DMS 273 (cell line): ENCODE data around the gene MATK.

Experiments used
- DNase-seq: peaks from one replicate; lab custom pipeline; 2025; ENCODE audit not compliant: unreplicated experiment; lab: John Stamatoyannopoulos, UW

The MATK gene, protein sequence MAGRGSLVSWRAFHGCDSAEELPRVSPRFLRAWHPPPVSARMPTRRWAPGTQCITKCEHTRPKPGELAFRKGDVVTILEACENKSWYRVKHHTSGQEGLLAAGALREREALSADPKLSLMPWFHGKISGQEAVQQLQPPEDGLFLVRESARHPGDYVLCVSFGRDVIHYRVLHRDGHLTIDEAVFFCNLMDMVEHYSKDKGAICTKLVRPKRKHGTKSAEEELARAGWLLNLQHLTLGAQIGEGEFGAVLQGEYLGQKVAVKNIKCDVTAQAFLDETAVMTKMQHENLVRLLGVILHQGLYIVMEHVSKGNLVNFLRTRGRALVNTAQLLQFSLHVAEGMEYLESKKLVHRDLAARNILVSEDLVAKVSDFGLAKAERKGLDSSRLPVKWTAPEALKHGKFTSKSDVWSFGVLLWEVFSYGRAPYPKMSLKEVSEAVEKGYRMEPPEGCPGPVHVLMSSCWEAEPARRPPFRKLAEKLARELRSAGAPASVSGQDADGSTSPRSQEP

GRCh38 chr19:3785938-3786824 is at the start of gene MATK:
TSS of gene MATK (minus strand) at chr19:3786381. CDS start at chr19:3785135, 1,246 bp downstream.
- peak; percentile 76 for DNase-seq

DNA sequence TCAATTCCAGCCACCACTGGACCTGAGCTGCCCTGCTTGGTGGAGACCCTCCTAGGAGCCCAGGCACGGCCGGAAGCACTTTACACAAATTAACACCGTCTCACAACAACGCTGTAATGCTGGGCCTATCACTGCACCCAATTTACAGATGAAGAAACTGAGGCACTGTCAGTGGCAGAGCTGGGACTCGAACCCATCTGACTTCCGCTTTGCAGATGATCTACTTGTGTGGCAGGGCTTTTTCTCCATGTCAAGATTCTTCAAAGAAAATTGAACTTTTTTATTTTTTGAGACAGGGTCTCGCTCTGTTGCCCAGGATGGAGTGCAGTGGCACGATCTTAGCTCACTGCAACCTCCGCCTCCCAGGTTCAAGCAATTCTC is 48.9 kb upstream of the MATK start:
- DNase-seq, result no peak

DNA sequence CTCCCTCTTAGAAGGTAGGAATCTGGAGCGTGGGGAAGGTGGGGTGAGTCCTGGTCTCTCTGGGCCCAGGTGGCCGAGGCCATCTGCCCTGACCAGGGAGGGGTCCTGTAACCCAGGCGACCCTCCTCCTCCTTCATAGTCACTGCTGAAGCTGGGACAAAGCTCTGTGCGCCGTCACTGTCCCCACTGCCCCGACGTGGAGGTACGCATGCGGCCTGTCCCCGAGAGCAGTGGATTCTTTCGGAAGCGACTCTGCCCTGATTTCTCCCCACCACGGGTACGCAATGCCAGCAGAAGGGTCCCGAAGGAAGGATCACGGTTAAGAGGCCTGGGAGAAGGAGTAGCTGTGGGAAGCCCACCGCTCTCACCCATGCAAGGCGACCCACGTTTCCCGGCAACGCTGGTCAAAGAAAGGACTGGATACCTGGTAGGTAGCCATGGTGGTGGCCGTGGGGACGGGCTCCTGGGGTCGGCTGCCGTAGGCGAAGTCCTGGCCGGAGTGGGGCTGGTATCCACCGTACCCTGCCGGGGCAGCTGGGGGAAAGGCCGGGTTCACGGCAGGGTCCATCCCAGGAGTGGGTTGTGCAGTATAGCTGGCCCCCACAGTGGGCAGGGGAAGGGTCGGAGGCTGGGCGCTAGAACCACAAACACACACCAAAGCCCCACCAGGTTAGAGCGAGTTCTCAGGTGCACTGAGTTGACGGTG is 48.3 kb upstream of the MATK start:
- DNase-seq, result no peak

DNA sequence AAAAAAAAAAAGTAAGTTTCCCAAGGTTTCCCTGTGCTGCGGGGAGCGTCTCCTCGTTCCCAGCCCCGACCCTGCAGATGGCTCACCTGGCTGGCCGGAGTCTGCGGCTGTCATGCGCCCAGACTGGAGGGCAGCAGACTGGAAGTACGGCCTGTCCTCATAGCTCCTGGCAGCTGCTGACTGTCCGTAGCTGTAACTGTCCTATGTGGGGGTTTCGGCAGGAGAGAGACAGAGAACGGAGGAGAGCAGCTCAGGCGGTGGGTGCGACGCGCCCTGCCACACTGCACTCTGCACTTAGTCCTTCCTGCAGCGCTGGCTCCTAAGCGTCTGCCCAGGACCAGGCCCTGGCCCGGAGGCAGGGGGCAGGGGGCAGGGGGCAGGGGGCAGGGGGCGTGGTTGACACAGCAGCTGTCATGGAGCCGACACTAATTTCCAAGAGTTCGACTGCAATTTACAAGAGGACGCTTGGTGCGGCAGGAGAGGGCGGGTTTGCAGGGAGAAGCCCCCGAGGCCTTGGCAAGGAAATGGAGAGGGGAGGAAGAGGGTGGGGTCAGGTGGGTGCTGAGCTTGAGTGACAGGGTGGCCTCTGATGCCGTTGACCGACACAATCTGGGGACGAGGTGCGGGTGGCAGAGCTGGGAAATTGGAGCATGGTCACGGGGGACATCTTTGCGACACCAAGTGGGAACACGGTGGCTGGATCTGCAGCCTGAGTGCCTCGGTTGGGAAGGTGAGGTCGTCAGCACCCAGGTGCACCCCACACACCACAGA is 47.6 kb upstream of the MATK start:
- DNase-seq, result no peak

DNA sequence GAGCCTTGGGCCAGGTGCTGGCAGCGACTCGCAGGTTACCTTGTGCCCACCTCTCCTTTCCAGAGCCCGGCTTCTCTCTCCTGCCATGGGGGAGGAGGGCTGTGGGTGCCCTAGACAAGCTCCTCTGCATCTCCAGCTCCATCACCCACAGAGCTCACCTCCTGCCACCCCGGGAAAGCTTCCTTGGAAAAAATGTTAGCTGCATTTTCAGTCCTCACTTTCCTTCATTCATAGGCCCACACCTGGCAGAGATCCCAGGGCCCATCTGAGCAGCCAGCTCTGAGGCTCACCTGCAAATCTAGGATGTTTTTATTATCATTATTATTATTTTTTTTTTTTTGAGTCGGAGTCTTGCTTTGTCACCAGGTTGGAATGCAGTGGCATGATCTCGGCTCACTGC is 45.8 kb upstream of the MATK start:
- DNase-seq, result no peak

GRCh38 chr19:3831601-3832000 is 45.4 kb upstream of the MATK start:
- DNase-seq, result no peak

- DNase-seq, result no peak
These were observed 44.7 kb upstream of the MATK start for GRCh38 chr19:3830621-3831589.

- DNase-seq, result no peak
These were observed 41.1 kb upstream of the MATK start for GRCh38 chr19:3827306-3827705.

DNA sequence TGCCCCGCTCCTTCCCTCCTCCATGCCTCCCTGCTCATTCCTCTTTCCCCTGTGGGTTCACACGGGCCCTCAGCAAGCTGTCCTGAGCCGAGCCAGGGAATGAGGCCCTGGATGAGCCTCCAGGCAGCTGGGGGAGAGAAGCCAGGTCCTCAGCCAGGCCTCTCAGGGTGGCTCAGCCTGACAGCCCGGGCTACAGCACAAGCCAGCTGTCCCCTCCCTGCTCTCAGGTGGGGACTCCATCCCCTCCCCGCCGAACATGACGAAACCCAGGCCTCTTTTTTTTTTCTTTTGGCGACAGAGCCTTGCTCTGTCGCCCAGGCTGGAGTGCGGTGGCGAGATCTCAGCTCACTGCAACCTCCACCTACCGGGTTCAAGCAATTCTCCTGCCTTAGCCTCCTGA is 40.0 kb upstream of the MATK start:
- no peak for DNase-seq

DNA sequence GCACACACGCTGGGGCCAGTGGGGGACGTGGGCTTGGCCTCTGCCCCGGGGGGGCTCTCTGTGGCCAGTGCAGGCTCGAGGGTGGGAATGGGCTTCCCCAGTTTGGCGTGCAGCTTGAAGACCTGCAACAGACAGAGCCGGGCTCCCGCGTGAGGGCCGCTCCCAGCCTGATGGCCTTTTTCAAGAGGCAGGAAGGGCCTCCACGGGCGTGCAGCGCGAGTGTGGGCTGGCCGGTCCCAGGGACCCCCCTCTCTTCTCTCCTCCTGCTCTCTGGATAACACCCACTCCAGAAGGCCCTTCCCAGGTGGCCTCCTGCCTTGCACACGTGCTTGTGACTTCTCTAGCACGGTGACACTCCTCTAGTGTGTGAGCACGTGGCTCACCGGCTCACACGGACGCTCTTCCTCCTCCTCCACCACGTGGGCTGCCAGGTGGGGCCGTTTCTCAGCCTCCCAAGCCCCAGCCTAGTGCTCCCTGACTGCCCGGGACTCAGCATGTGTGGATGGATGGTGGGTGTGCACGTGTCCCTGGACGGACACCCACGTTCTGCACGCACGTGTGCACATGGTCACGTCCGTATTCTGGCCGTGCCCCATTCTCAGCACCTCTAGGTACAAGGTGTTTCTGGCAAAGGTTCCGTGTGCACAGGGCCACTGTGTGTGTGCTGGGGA is 39.2 kb upstream of the MATK start:
- DNase-seq, result no peak

GRCh38 chr19:3823350-3823713 is 37.2 kb upstream of the MATK start:
- no peak for DNase-seq

- DNase-seq, result no peak
These were observed 36.6 kb upstream of the MATK start for GRCh38 chr19:3822683-3823349.

DNA sequence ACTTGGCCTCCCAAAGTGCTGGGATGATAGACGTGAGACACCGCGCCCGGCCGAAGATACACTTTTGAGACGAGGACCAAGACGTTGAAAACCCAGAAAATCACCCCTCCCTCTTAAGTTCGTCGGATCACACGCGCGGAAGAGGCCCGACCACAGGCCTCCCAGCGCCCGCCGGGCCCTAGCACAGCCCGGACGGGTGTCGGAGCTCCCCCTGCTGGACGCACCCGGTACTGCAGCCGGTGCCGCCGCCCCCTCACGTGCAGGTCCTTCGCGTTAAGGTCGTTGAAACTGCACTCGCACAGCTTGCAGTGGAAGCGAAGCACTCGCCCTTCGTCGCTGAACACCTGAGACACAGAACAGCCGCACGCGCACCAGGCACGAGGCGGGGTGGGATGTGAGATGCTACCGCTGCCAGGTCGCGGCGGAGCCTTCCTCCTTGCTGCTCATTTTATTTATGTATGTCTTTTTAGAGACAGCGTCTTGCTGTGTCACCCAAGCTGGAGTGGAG is 35.7 kb upstream of the MATK start:
- DNase-seq, result peak; percentile 86

DNA sequence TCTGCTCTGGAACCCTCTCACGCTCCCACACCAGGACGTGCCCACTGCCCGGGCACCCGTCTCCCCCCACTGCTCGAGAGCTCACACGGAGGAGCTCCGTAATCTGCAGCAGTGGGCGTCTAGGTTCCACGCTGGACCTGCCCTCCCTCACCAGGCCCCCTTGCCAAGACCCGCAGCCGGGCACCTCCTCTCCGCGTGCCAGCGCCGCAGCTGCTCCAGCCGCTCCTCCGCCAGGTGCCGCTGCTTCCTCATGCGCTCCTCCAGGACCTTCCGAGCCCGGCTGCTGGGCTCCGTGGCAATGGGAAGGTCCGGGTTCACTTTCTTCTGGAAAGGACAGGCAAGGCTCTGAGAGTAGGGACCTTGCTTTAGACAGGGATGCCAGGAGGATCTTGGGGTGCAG is 35.0 kb upstream of the MATK start:
- DNase-seq, result peak; percentile 92

DNA sequence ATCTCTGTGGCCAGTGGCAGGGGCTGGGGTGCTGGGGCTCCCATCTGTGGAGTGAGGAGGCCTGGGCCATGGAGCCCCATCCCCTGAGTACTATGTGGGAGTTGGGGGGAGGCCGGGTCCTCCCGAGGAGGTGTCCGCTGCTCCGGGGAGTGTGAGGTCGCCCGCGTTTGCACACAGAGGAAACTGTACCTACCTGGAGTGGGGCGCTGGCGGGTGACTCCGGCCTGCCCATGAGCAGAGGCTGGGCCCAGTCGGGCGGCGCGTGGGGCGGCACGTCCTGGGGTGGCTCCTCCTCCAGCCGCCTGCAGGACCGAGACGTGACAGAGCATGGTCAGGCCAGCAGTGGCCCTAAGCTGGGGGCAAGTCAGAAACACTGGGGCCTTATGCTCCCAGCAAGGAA is 33.8 kb upstream of the MATK start:
- no peak for DNase-seq

GRCh38 chr19:3818918-3819317 is 32.7 kb upstream of the MATK start:
- DNase-seq, result no peak

DNA sequence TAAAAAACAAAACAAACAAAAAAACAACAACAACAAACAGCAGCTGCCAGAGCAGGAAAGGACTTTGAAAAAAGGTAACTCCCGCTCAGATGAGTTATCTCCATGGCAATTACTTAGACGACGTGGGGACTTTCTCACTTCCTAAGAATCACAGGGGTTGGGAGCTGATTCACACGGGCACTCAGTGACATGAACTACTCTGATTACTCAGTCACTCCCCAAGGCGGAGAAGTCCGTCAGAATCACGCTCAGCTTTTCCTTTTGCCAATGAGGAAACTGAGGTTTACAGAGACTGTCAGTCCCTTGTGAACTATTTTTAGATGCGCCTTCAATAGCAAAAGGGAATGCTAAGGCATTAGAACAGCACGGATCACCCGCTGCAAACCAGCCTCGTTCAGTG is 32.3 kb upstream of the MATK start:
- peak; percentile 44 for DNase-seq

DNA sequence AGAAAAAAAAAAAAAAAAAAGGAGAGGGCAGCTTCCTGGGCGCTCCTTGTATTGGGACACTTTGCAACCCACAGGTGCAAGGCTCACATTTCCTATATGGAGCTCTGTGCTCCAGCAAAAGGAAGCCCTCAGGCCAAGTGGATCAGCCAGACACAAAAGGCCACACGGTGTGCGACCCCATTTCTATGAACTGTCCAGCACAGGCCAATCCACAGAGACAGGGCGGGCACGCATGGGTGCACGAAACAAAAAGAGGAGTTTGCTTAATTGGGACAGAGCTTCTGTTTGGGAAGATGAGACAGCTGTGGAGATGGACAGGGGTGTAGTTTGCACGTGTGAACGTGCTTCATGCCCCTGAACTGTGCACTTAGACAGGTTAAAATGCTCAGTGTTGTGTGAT is 31.6 kb upstream of the MATK start:
- no peak for DNase-seq
